IMR-90 (cell line): ENCODE data around the gene SAYSD1. TPM values are rescaled to one million over a fixed set of nuclear protein-coding genes. Genes with fewer than 3 reads are reported as not detected.

Source experiments
- ATAC-seq: fragments of 200-7000 bp; cut with Tn5 transposase; 2 replicates; pipeline ENCODE4 v1.9.1; 2020; ENCODE audit warnings: low read depth, mild to moderate bottlenecking, moderate library complexity
- Bru-seq: library from RNA; stranded (reverse); fragments of 400-500 nt; gene quantifications from one replicate; lab custom pipeline; 2021; lab: Mats Ljungman, UMichigan
- BruChase-seq, 2 experiments: library from RNA; stranded (reverse); fragments of 400-500 nt; gene quantifications; one replicate each; lab custom pipeline; 2021; lab: Mats Ljungman, UMichigan
- BruUV-seq: library from RNA; stranded (reverse); fragments of 400-500 nt; replicated peaks from 2 replicates; lab custom pipeline; 2021; lab: Mats Ljungman, UMichigan
- CTCF ChIA-PET: fragments of 300-600 bp; formaldehyde crosslinking; extraction: SDS; loops from one replicate; lab custom pipeline; 2021; ENCODE audit warnings: antibody characterized with exemption; lab: Yijun Ruan, JAX
- POLR2A ChIA-PET: fragments of 300-600 bp; sonication (Branson Sonifier 250); formaldehyde crosslinking; loops from one replicate; lab custom pipeline; 2022; ENCODE audit warnings: antibody characterized with exemption; ENCODE audit not compliant: unreplicated experiment; lab: Charles Lee
- DNase-seq: peaks from one replicate; pipeline ENCODE4 v3.0.0; 2013
- H2AFZ ChIP-seq: replicated peaks from 2 replicates; pipeline ENCODE3; 2013; ENCODE audit warnings: low read length, mild to moderate bottlenecking; ENCODE audit not compliant: poor library complexity
- H2AK5ac ChIP-seq: 2 replicates; pipeline ENCODE4 v1.6.1; 2013; ENCODE audit warnings: low read depth, low read length, inconsistent platforms
- H2AK9ac ChIP-seq: replicated peaks from 2 replicates; pipeline ENCODE3; 2013; ENCODE audit warnings: mild to moderate bottlenecking, low read depth, low read length, moderate library complexity; ENCODE audit not compliant: poor library complexity
- H2BK120ac ChIP-seq: 2 replicates; pipeline ENCODE4 v1.6.1; 2013; ENCODE audit warnings: low read depth, low read length, inconsistent platforms
- H2BK15ac ChIP-seq: 3 replicates; pipeline ENCODE4 v1.6.1; 2013; ENCODE audit warnings: low read depth, low read length, inconsistent platforms
- H2BK20ac ChIP-seq: 2 replicates; pipeline ENCODE4 v1.6.1; 2013; ENCODE audit warnings: low read depth, mild to moderate bottlenecking, inconsistent platforms, low read length, moderate library complexity
- H2BK5ac ChIP-seq: 2 replicates; pipeline ENCODE4 v1.6.1; 2013; ENCODE audit warnings: mild to moderate bottlenecking, low read depth, low read length, inconsistent platforms; ENCODE audit not compliant: poor library complexity, severe bottlenecking
- H3K14ac ChIP-seq: replicated peaks from 2 replicates; pipeline ENCODE4 v1.6.1; 2013; ENCODE audit warnings: low read depth, low read length, inconsistent platforms
- H3K18ac ChIP-seq: 2 replicates; pipeline ENCODE4 v1.6.1; 2013; ENCODE audit warnings: low read depth, low read length, control low read depth
- H3K23ac ChIP-seq: 2 replicates; pipeline ENCODE4 v1.6.1; 2013; ENCODE audit warnings: low read depth, low read length, inconsistent platforms
- H3K27ac ChIP-seq: 2 replicates; pipeline ENCODE4 v1.5.1; 2013; ENCODE audit warnings: mild to moderate bottlenecking, control low read depth, low read length; ENCODE audit not compliant: insufficient read depth
- H3K27me3 ChIP-seq: 2 replicates; pipeline ENCODE4 v1.6.1; 2013; ENCODE audit warnings: low read length; ENCODE audit not compliant: control insufficient read depth, insufficient read depth
- H3K36me3 ChIP-seq: 2 replicates; pipeline ENCODE4 v1.6.1; 2013; ENCODE audit warnings: low read length, mixed read lengths; ENCODE audit not compliant: control insufficient read depth, insufficient read depth
- H3K4ac ChIP-seq: 2 replicates; pipeline ENCODE4 v1.6.1; 2013; ENCODE audit warnings: low read depth, low read length, inconsistent platforms
- H3K4me1 ChIP-seq: 2 replicates; pipeline ENCODE4 v1.6.1; 2013; ENCODE audit warnings: low read length, mixed read lengths; ENCODE audit not compliant: control insufficient read depth, insufficient read depth
- H3K4me2 ChIP-seq: 2 replicates; pipeline ENCODE4 v1.6.1; 2013; ENCODE audit warnings: low read depth, mild to moderate bottlenecking, control low read depth, low read length, moderate library complexity
- H3K4me3 ChIP-seq: 2 replicates; pipeline ENCODE4 v1.5.1; 2013; ENCODE audit warnings: low read depth, mild to moderate bottlenecking, control low read depth, low read length, moderate library complexity; ENCODE audit not compliant: insufficient read depth
- H3K56ac ChIP-seq: 2 replicates; pipeline ENCODE4 v1.6.1; 2013; ENCODE audit warnings: low read length, inconsistent platforms; ENCODE audit not compliant: insufficient read depth; ENCODE audit errors: extremely low read depth
- H3K79me1 ChIP-seq, 2 experiments: 2 replicates each; pipeline ENCODE4 v1.6.1; 2013; ENCODE audit warnings: low read length in 2 of 2, inconsistent platforms in 1 of 2, low read depth in 1 of 2
- H3K9ac ChIP-seq: 2 replicates; pipeline ENCODE4 v1.6.1; 2013; ENCODE audit warnings: low read depth, low read length, control low read depth
- H3K9me1 ChIP-seq: 2 replicates; pipeline ENCODE4 v1.6.1; 2013; ENCODE audit warnings: low read length, inconsistent platforms; ENCODE audit not compliant: insufficient read depth
- H3K9me3 ChIP-seq: 2 replicates; pipeline ENCODE4 v1.6.1; 2013; ENCODE audit warnings: low read length; ENCODE audit not compliant: control insufficient read depth, insufficient read depth
- H4K20me1 ChIP-seq: 2 replicates; pipeline ENCODE4 v1.6.1; 2013; ENCODE audit warnings: low read length, inconsistent platforms; ENCODE audit not compliant: insufficient read depth
- H4K5ac ChIP-seq: 2 replicates; pipeline ENCODE4 v1.6.1; 2013; ENCODE audit warnings: mild to moderate bottlenecking, low read depth, low read length, control low read depth
- H4K8ac ChIP-seq, 2 experiments: 2 replicates each; pipeline ENCODE4 v1.6.1; 2013; ENCODE audit warnings: low read depth in 2 of 2, low read length in 2 of 2, control low read depth in 1 of 2, inconsistent platforms in 1 of 2
- H4K91ac ChIP-seq: 2 replicates; pipeline ENCODE4 v1.6.1; 2013; ENCODE audit warnings: low read depth, low read length, inconsistent platforms; ENCODE audit not compliant: insufficient read depth
- BHLHE40 ChIP-seq: fragments of 150-350 bp; IDR thresholded peaks from 2 replicates; pipeline ENCODE4 v1.6.1; 2016; ENCODE audit warnings: mild to moderate bottlenecking, low read depth, low read length
- CEBPB ChIP-seq: IDR thresholded peaks from 2 replicates; pipeline ENCODE4 v1.6.1; 2012; ENCODE audit warnings: low read depth, low read length, improper control_type of control experiment
- CHD1 ChIP-seq: IDR thresholded peaks from 2 replicates; pipeline ENCODE4 v1.6.1; 2012; ENCODE audit warnings: low read depth, low read length, improper control_type of control experiment
- MAZ ChIP-seq: IDR thresholded peaks from 2 replicates; pipeline ENCODE4 v1.6.1; 2012; ENCODE audit warnings: low read depth, mild to moderate bottlenecking, low read length, improper control_type of control experiment, moderate library complexity, borderline replicate concordance
- MXI1 ChIP-seq: IDR thresholded peaks from 2 replicates; pipeline ENCODE4 v1.6.1; 2012; ENCODE audit warnings: low read depth, mild to moderate bottlenecking, low read length, moderate library complexity, borderline replicate concordance
- POLR2A ChIP-seq: IDR thresholded peaks from 2 replicates; pipeline ENCODE4 v1.6.1; 2012; ENCODE audit warnings: mild to moderate bottlenecking, low read depth, low read length
- RAD21 ChIP-seq: IDR thresholded peaks from 2 replicates; pipeline ENCODE4 v1.6.1; 2012; ENCODE audit warnings: low read length, improper control_type of control experiment
- SMC3 ChIP-seq: fragments of 150-350 bp; IDR thresholded peaks from 2 replicates; pipeline ENCODE4 v1.6.1; 2016; ENCODE audit warnings: low read depth, mild to moderate bottlenecking, antibody characterized with exemption, low read length, moderate library complexity
- WGBS, 2 experiments: methylation state at CpG; one replicate each; pipeline versions ENCODE4 v1.1.5 to v1.1.7; 2013; ENCODE audit warnings: missing lambda C conversion rate in 2 of 2; ENCODE audit not compliant: insufficient read length in 1 of 2; ENCODE audit errors: extremely low coverage in 2 of 2; 5-methylcytosine and 5-hydroxymethylcytosine counted together
- dilution Hi-C: fragments of 300-500 bp; cut with HindIII; formaldehyde crosslinking; loops from one replicate; pipeline ENCODE4 v1.14.3; 2018; ENCODE audit warnings: low sequenced_read_pairs; ENCODE audit not compliant: unreplicated experiment
- in situ Hi-C: fragments of 300-500 bp; cut with MboI; formaldehyde crosslinking; loops from 3 replicates; pipeline ENCODE4 v1.14.3; 2019; ENCODE audit warnings: low sequenced_read_pairs, inconsistent platforms, mixed read lengths
- intact Hi-C: fragments of 100-400 bp; cut with micrococcal nuclease; formaldehyde crosslinking; loops from 2 replicates; pipeline ENCODE4 v1.10.0; 2022
- long read RNA-seq: library from polyadenylated mRNA; unstranded; transcript quantifications from one replicate; pipeline ENCODE4 v2.0.0, GENCODE V29; 2021; ENCODE audit not compliant: unreplicated experiment
- polyA plus RNA-seq, 3 experiments: library from polyadenylated mRNA; depleted of rRNA; stranded (reverse); fragments of >200 nt; gene quantifications; 2 replicates each; pipeline ENCODE4 v1.2.3, GENCODE V29; 2012; ENCODE audit warnings: low replicate concordance in 1 of 3
- total RNA-seq: library from RNA; depleted of rRNA; stranded (reverse); fragments of >200 nt; gene quantifications from 2 replicates; pipeline ENCODE4 v1.2.3, GENCODE V29; 2012; rRNA removed
- TF ChIP-seq, protein P1 (sequence below): fragments of 150-350 bp; IDR thresholded peaks from 2 replicates; pipeline ENCODE4 v1.6.1; 2017; ENCODE audit warnings: mild to moderate bottlenecking, antibody characterized with exemption, low read length, low read depth

The SAYSD1 gene, protein sequence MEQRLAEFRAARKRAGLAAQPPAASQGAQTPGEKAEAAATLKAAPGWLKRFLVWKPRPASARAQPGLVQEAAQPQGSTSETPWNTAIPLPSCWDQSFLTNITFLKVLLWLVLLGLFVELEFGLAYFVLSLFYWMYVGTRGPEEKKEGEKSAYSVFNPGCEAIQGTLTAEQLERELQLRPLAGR
- total RNA-seq (5.9 and 9.4 TPM in 2 replicates), polyA plus RNA-seq (2012; rRNA removed) (5.7 and 6.5 TPM in 2 replicates), Bru-seq, nascent RNA (percentile 60 among the genes with signal in this experiment), BruChase-seq, experiment 1, labeled RNA remaining after a 6-hour chase (percentile 75 among the genes with signal in this experiment), BruChase-seq, experiment 2, labeled RNA remaining after a 2-hour chase (percentile 75 among the genes with signal in this experiment)
- 4.0 and 4.5 TPM in 2 replicates for polyA plus RNA-seq (2012; cell fraction: cytosol; rRNA removed)
- polyA plus RNA-seq (2012; cell fraction: nucleus; rRNA removed; ENCODE audit: low replicate concordance): 1.9 and 6.5 TPM in 2 replicates
- long read RNA-seq, transcript SAYSD1-201 (2 exons, 2,020 nt): major isoform, 14 of 18 reads
- long read RNA-seq, partial matches to known transcripts: 1 of 18 reads
- long read RNA-seq, other reads (novel, unspliced or antisense): 2 of 18 reads

DNA sequence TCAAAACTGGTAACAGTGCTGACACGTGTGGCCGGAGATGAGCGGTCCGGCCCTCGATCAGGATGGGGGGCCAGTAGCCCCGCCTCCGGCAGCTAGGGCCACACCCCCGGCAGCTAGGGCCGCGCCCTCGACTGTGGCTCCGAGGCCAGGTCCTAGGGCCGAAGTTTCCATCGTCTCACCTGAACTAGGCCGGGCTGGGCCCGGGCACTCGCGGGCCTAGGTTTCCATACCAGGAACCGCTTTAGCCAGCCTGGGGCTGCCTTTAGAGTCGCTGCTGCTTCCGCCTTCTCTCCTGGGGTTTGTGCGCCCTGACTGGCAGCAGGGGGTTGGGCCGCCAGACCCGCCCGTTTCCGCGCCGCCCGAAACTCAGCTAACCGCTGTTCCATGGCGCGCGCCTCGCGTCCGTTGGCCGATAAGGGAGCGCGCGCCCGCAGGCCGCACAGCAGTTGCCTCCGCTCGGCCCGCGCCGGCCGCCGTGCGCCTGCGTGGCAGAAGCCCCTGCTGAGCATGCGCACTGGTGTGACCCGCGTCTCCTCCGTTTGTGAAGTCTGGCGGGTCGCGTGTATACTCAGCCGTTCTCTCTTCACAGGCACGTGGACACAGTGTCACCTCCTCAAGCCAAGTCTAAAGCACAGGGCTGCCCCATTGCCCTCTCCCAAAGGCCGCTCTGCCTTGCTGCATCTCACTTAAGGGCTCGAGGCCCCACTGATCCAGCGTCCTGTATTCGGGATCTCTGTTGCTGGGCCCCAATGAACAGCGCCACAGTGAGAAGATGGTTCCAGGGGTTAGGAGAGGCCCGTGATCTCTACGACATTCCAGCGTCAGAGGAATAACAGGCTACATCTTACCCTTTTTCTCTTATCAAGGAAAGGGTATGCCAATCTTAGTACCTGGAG is at the start of gene SAYSD1:
TSS of gene SAYSD1 (minus strand) at position 483 of the 896 bp plus-strand sequence. CDS start at position 386, 97 bp downstream.
- Histone ChIP-seq H3K36me3 (peaks cover 2% of the 10 kb centered on the region; the same call in 1 of the 2 replicates), H3K27me3 (no peaks in the 10 kb centered on the region; the same call in 1 of the 2 replicates), H2BK5ac (peak within 1 kb of the TSS; percentile 77), H3K79me1 (peaks cover 0 to 4% of the 10 kb centered on the region in 2 experiments; a peak in 2 of 4 replicates), H2BK15ac (no peak within 1 kb of the TSS; the same call in 2 of the 3 replicates), H3K9ac (peak within 1 kb of the TSS; percentile 78), H3K14ac (peak within 1 kb of the TSS; percentile 90), H3K23ac (peak within 1 kb of the TSS; percentile 78), H3K4me1 (peaks cover 4% of the 10 kb centered on the region; the same call in 1 of the 2 replicates), H4K91ac (peak within 1 kb of the TSS; percentile 81), H3K9me1 (peaks cover 4% of the 10 kb centered on the region), H3K27ac (peak within 1 kb of the TSS; percentile 83), H4K20me1 (no peaks in the 10 kb centered on the region), H3K4ac (peak within 1 kb of the TSS; percentile 89), H3K18ac (peak within 1 kb of the TSS; percentile 66), H2AFZ (peak within 1 kb of the TSS; percentile 100), H2BK120ac (peak within 1 kb of the TSS; percentile 73; the same call in 1 of the 2 replicates), H2AK5ac (peak within 1 kb of the TSS; percentile 8; the same call in 1 of the 2 replicates), H2AK9ac (peak within 1 kb of the TSS; percentile 89), H2BK20ac (no peak within 1 kb of the TSS; the same call in 1 of the 2 replicates), H4K8ac (peak within 1 kb of the TSS; percentile 71 to 98), H3K4me3 (peak within 1 kb of the TSS; percentile 67), H3K4me2 (peak within 1 kb of the TSS; percentile 96), H4K5ac (peak within 1 kb of the TSS; percentile 97), H3K9me3 (no peaks in the 10 kb centered on the region), H3K56ac (peak within 1 kb of the TSS; percentile 79)
- intact Hi-C loops (no loop called here), dilution Hi-C loops (no loop called here), in situ Hi-C loops (no loop called here)
- peak; percentile 53; the same call in 1 of the 2 replicates for TF ChIP-seq MAZ
- TF ChIP-seq BHLHE40: peak; percentile 69
- no peak for TF ChIP-seq RAD21
- TF ChIP-seq CEBPB: no peak
- TF ChIP-seq CHD1: no peak
- TF ChIP-seq, protein P1, sequence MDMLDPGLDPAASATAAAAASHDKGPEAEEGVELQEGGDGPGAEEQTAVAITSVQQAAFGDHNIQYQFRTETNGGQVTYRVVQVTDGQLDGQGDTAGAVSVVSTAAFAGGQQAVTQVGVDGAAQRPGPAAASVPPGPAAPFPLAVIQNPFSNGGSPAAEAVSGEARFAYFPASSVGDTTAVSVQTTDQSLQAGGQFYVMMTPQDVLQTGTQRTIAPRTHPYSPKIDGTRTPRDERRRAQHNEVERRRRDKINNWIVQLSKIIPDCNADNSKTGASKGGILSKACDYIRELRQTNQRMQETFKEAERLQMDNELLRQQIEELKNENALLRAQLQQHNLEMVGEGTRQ: peak; percentile 42; the same call in 1 of the 2 replicates
- 0 out of 2 replicates have a peak, but pooled peaks have one; percentile 39 for TF ChIP-seq POLR2A
- peak; percentile 69 for TF ChIP-seq MXI1
- no peak for TF ChIP-seq SMC3
- BruUV-seq: no TSS peak
- WGBS, 2 experiments: 1% methylated on average over 26 of the region's 68 CpGs; no CpG with 5 or more reads in 1 of the 2 experiments
- DNase-seq: peak; percentile 88
- ChIA-PET POLR2A (no interaction called here), CTCF (interaction anchor here (0.6 to 1.7 kb wide), 3 partner anchors 13 to 191 kb away, joined by 3 to 5 read pairs (median 5); no protein-coding TSS in a partner anchor)
- peak; percentile 95 for ATAC-seq
